ENCODE measurements around the gene OGFR.

DNA sequence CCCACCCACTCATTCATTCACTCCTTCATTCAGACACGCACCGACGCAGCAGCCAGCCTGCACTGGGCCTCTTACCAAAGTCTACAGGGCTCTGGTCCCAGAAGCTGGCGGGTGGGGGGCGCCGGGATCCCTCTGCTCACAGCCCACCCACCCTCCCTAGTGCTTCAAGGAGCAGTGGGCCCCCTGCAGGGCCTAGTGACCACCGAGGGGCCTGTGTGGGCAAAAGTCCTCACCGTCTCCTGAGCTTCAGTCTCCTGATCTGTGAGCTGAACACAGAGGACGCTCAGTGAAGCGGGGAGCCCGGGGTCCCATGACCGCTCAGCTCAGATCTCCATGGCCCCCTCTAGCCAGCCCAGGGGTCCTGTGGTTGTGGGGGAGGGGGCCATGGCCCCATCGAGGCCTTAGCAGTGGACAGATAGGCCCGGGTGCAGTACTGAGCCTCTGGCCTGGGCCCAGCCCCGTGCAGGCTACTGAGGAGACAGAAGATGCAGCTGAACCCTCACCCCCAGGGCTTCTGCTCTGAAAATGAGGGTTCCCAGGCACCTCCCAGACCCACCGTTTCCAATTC, 41.8 kb upstream of the OGFR start:
- TF ChIP-seq CTCF (IDR thresholded peaks at IDR 0.05) = no peak
- no peak for TF ChIP-seq POLR2AphosphoS5 (IDR thresholded peaks at IDR 0.05; ENCODE audit: insufficient read depth in 1 of 2, low read depth in 1 of 2)

Data from vagina (tissue), 2 donors.